ENCODE measurements around the gene TMEM184B.

Gene TMEM184B

DNA sequence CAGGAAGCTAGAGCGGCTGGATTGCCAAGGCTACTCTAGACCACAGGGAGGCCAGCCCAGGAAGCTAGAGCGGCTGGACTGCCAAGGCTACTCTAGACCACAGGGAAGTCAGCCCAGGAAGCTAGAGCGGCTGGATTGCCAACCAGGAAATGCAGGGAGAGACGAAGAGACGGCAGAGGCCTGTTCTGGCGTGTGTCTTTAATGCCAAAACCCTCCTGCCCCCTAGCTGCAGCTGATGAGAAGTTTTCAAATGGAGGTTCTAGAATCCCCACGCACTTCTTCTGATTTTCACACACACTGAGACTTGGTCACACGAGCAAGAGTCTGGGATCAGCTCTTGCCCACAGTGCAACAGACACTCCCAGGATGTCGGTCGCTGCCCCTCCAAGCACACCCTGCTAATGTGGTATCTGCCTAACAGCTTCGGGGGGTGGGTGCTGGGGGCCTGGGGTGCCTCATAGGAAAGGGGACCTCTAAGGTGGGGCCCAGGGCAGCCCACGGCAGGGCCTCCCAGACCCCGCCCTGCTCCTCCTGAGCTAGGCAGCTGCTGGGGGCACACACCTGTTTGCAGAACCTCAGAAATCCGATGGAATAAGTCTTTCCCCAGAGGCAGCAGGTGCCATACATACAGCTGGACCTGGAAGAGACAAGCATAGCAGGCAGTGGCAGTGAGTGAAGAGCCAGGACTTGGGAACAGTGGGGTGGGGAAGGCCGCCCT, 42.5 kb downstream of the TMEM184B start:
- no peak overlapping the region for H3K4me3 ChIP-seq (ENCODE audit: low read depth in 1 of 2, low read length in 2 of 2)
- no peaks in the 10 kb centered on the region for H3K9me3 ChIP-seq (ENCODE audit: control insufficient read depth in 1 of 2, low read length in 2 of 2)
- peaks cover 38 to 74% of the 10 kb centered on the region in 2 donors for H3K36me3 ChIP-seq (ENCODE audit: control insufficient read depth in 1 of 2, insufficient read depth in 2 of 2, low read length in 2 of 2)
- no peak overlapping the region for H3K27ac ChIP-seq (ENCODE audit: low read length)
- H3K4me1 ChIP-seq (ENCODE audit: control insufficient read depth in 1 of 2, insufficient read depth in 2 of 2, low read length in 2 of 2): peaks cover 6 to 11% of the 10 kb centered on the region in 2 donors
- H3K27me3 ChIP-seq (ENCODE audit: low read depth, low read length): no peaks in the 10 kb centered on the region

DNA sequence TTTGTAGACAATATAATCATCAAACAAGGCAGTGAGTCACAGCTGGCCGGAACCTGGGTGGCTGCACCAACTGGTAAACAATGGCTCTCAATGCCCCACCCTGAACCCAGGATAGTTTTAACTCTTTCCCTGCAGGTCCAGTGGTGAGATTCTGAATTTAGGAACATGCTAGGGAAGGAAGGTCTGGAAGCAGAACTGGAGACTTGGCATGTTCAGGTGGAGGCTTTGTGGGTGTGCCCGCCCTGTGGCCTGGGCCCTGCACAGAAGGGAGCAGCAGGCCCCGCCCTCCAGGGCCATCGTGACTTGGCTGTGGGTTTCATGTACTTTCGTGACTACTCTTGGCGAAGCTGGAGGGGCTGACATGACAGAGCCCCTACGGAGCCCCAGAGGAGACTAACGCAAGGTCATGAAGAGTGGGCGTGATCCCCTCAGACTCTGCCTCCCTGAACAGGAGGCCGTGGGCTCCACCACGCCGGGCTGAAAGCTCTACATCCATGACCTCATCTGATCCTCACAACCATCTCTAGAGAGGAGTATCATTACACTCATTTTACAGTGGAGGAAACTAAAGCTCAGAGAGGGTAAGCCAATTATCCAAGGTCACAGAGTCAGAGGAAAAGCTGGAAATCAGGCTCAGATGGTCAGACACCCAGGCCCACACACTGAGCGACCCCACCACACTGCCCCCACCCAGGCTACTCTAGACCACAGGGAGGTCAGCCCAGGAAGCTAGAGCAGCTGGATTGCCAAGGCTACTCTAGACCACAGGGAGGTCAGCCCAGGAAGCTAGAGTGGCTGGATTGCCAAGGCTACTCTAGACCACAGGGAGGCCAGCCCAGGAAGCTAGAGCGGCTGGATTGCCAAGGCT, 43.7 kb downstream of the TMEM184B start:
- no peaks in the 10 kb centered on the region for H3K27me3 ChIP-seq (ENCODE audit: low read depth, low read length)
- peak overlapping the region; percentile 72 for H3K27ac ChIP-seq (ENCODE audit: low read length)
- peaks cover 6 to 11% of the 10 kb centered on the region in 2 donors for H3K4me1 ChIP-seq (ENCODE audit: control insufficient read depth in 1 of 2, insufficient read depth in 2 of 2, low read length in 2 of 2)
- H3K9me3 ChIP-seq (ENCODE audit: control insufficient read depth in 1 of 2, low read length in 2 of 2): no peaks in the 10 kb centered on the region
- H3K4me3 ChIP-seq (ENCODE audit: low read depth in 1 of 2, low read length in 2 of 2): no peak overlapping the region
- peaks cover 35 to 76% of the 10 kb centered on the region in 2 donors for H3K36me3 ChIP-seq (ENCODE audit: control insufficient read depth in 1 of 2, insufficient read depth in 2 of 2, low read length in 2 of 2)

DNA sequence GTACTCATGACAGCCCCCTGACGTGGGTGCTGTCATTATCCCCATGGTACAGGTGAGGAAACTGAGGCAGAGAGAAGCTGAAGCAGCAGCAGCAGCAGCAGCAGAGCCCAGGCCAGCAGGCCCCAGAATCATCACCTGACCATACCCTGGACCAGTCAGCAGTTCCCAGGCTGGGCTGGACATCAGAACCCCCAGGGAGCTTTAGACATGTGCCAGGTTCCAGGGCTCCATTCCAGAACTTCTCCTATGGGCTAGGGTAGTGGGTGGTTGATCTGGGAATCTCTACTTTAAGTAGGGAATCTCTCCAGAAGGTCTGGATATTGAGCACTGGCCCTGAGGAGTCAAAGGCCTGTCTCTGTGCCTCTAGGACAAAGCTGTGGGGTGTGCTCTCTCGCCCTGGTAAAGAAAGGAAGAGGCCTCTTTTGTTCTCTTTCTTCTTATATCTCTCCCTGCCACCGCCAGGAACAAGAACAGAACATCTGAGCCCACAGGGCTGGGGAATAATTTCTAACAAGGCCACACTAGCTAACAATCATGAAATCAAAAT, 44.4 kb downstream of the TMEM184B start:
- Histone ChIP-seq H3K4me1 (ENCODE audit: control insufficient read depth in 1 of 2, insufficient read depth in 2 of 2, low read length in 2 of 2) (peaks cover 6 to 11% of the 10 kb centered on the region in 2 donors), H3K27ac (ENCODE audit: low read length) (no peak overlapping the region), H3K36me3 (ENCODE audit: control insufficient read depth in 1 of 2, insufficient read depth in 2 of 2, low read length in 2 of 2) (peaks cover 38 to 78% of the 10 kb centered on the region in 2 donors)

DNA sequence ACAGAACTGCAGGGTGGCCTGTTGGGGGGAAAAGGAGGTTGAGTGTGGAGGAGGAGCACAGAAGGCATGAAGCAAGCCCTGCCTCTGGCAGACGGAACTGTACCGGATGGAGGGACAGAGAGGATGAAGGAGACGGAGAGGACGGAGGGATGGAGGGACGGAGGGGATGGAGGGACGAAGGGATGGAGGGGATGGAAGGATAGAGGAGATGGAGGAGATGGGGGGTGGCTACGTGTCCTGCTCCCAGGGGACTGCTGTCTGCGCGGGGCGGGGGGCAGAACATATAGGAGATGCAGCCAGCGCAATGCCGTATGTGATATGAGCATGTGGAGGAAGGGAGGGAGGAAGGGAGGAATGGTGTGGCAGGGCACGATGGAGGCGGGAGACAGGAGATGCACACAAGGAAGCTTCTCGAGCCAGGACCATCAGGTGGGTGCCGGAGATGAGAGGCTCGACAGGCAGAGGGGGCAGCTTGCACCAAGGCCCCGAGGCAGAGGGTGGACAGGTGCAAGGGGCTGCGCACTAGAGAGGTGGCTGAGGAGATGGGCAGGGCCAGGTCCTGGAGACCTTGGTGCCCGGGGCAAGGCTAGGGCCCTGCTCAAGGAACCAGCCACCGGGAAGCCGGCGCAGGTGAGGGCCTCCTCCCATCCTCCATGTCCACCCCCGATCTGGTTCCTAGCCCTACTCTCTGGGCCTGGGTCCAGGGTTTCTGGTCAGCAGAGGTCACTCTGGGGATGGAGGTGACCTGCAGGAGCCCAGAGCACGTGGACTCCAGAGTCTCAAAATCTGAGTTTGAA, 45.8 kb downstream of the TMEM184B start:
- peaks cover 26 to 79% of the 10 kb centered on the region in 2 donors for H3K36me3 ChIP-seq (ENCODE audit: control insufficient read depth in 1 of 2, insufficient read depth in 2 of 2, low read length in 2 of 2)
- H3K4me1 ChIP-seq (ENCODE audit: control insufficient read depth in 1 of 2, insufficient read depth in 2 of 2, low read length in 2 of 2): peaks cover 6 to 11% of the 10 kb centered on the region in 2 donors

More for the DNA sequence above, 44.4 kb downstream of the TMEM184B start:
- no peaks in the 10 kb centered on the region for H3K9me3 ChIP-seq (ENCODE audit: control insufficient read depth in 1 of 2, low read length in 2 of 2)
- no peak overlapping the region for H3K4me3 ChIP-seq (ENCODE audit: low read depth in 1 of 2, low read length in 2 of 2)
- H3K27me3 ChIP-seq (ENCODE audit: low read depth, low read length): no peaks in the 10 kb centered on the region

DNA sequence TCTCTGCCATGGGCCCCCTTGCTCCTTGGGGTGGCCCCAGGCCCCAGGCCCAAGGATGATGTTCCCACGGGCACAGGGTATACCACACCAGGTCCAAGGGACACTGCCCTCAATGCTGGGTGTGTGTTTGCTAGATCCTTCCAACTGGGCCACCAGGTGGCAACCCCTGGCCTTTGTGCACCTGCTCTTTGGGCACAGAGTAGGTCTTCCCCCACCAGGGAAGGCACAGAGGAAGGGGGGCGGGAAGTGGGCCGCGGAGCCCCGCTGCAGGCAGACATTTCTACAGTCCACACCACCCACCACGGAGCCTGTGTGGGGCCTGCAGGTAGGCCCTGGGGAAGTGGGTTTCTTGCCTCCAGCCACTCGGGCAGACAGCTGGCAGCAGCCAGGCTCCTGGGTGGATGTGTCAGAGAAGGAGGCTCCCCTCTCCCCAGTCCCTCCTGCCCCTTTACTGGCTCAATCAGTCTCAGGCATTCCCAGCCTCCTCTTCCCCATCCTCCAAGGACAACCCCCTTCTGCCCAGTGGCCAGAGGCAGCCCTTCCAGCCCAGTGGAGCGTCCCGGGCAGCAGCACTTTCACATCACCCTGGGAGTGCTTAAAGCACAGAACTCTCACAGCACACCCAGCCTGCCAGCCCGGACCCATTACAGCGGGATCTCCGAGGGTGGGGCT, 49.4 kb downstream of the TMEM184B start:
- Histone ChIP-seq H3K36me3 (ENCODE audit: control insufficient read depth in 1 of 2, insufficient read depth in 2 of 2, low read length in 2 of 2) (peaks cover 23 to 76% of the 10 kb centered on the region in 2 donors), H3K27ac (ENCODE audit: low read length) (no peak overlapping the region), H3K27me3 (ENCODE audit: low read depth, low read length) (no peaks in the 10 kb centered on the region), H3K4me1 (ENCODE audit: control insufficient read depth in 1 of 2, insufficient read depth in 2 of 2, low read length in 2 of 2) (peaks cover 4 to 17% of the 10 kb centered on the region in 2 donors), H3K4me3 (ENCODE audit: low read depth in 1 of 2, low read length in 2 of 2) (no peak overlapping the region), H3K9me3 (ENCODE audit: control insufficient read depth in 1 of 2, low read length in 2 of 2) (no peaks in the 10 kb centered on the region)

More for the DNA sequence above, 45.8 kb downstream of the TMEM184B start:
- no peak overlapping the region for H3K27ac ChIP-seq (ENCODE audit: low read length)
- H3K27me3 ChIP-seq (ENCODE audit: low read depth, low read length): no peaks in the 10 kb centered on the region
- H3K4me3 ChIP-seq (ENCODE audit: low read depth in 1 of 2, low read length in 2 of 2): no peak overlapping the region
- no peaks in the 10 kb centered on the region for H3K9me3 ChIP-seq (ENCODE audit: control insufficient read depth in 1 of 2, low read length in 2 of 2)

DNA sequence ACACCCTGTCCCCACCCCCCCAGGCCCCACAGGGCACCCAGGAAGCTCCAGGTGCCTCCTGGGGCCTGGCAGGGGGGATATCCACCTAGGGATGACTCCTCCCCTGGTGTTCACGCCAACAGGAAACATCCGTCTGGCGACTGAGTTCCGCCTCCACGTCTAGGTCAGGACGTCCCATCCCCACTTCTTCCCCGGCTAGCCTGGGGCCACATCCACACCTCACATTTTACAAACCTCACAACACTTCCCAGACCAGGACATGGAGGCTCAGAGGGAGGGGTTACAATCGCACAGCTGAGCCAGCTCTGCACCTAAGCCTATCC, 50.1 kb downstream of the TMEM184B start:
- no peak overlapping the region for H3K27ac ChIP-seq (ENCODE audit: low read length)

DNA sequence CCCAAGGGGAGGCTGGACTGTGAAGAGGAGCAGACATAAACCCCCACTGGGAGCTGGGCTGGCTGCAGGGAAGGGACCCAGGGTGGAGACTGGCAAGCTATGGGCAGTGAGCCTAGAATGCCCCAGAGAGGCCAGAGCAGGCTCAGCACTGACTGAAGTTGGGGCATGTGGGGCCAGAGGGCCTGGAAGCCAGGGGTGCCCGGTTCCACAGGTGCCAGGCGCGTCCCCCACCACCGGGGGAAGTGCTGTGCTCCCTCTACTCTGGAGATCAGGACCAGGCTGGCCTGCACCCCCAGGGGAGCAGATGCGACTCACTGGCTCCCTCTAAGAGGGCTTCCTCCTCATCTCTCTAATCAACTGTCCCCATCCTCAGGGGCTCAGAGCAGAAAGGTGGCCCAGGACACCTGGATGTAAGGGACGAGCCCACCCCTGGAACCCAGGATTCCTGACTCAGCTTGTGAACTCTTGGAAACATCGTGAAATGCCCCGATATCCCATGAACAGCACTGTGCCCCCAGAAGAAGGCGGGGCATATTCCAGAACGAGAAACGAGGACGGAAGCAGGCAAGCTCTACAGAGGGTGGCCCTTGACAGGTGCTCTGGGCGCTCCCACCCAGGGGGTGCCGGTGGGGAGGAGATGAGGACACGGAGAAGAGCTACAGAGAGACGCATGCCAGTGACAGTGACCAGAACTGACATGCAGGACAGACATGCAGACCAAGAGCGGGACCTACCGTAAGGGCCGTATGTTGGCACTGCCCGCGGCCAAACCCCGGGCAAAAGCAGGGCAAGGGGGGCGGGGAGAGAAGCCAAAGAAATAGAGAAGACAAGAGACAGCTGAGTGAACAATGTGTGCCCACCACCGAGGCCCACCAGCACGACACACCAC, 50.7 kb downstream of the TMEM184B start:
- no peaks in the 10 kb centered on the region for H3K9me3 ChIP-seq (ENCODE audit: control insufficient read depth in 1 of 2, low read length in 2 of 2)
- H3K4me1 ChIP-seq (ENCODE audit: control insufficient read depth in 1 of 2, insufficient read depth in 2 of 2, low read length in 2 of 2): peaks cover 6 to 22% of the 10 kb centered on the region in 2 donors
- H3K36me3 ChIP-seq (ENCODE audit: control insufficient read depth in 1 of 2, insufficient read depth in 2 of 2, low read length in 2 of 2): peaks cover 23 to 64% of the 10 kb centered on the region in 2 donors
- H3K4me3 ChIP-seq (ENCODE audit: low read depth in 1 of 2, low read length in 2 of 2): no peak overlapping the region
- no peak overlapping the region for H3K27ac ChIP-seq (ENCODE audit: low read length)
- no peaks in the 10 kb centered on the region for H3K27me3 ChIP-seq (ENCODE audit: low read depth, low read length)

More for the DNA sequence above, 50.1 kb downstream of the TMEM184B start:
- Histone ChIP-seq H3K4me3 (ENCODE audit: low read depth in 1 of 2, low read length in 2 of 2) (no peak overlapping the region), H3K9me3 (ENCODE audit: control insufficient read depth in 1 of 2, low read length in 2 of 2) (no peaks in the 10 kb centered on the region), H3K4me1 (ENCODE audit: control insufficient read depth in 1 of 2, insufficient read depth in 2 of 2, low read length in 2 of 2) (peaks cover 6 to 21% of the 10 kb centered on the region in 2 donors), H3K36me3 (ENCODE audit: control insufficient read depth in 1 of 2, insufficient read depth in 2 of 2, low read length in 2 of 2) (peaks cover 23 to 70% of the 10 kb centered on the region in 2 donors), H3K27me3 (ENCODE audit: low read depth, low read length) (no peaks in the 10 kb centered on the region)

DNA sequence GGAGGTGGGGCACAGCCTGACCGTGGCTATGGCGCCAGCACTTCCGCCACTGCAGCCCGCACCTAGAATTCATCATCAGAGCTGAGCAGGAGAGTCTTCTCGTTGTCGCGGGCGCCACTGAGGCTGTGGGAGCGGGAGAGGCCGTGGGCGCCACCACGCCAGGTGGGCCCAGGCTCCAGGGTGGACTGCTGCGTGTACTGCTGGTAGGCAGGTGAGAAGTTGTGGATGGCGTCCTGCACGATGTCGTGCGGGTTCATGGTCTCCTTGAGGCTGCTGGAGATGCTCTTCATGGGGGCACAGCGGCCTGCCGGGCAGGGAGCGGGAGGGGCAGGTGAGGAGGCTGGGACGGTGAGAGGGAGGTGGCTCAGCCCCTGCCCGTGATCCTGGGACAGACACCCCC, 51.4 kb downstream of the TMEM184B start:
- H3K4me3 ChIP-seq (ENCODE audit: low read depth in 1 of 2, low read length in 2 of 2): no peak overlapping the region
- H3K27ac ChIP-seq (ENCODE audit: low read length): no peak overlapping the region
- H3K27me3 ChIP-seq (ENCODE audit: low read depth, low read length): no peaks in the 10 kb centered on the region
- peaks cover 19 to 56% of the 10 kb centered on the region in 2 donors for H3K36me3 ChIP-seq (ENCODE audit: control insufficient read depth in 1 of 2, insufficient read depth in 2 of 2, low read length in 2 of 2)
- peaks cover 6 to 22% of the 10 kb centered on the region in 2 donors for H3K4me1 ChIP-seq (ENCODE audit: control insufficient read depth in 1 of 2, insufficient read depth in 2 of 2, low read length in 2 of 2)
- H3K9me3 ChIP-seq (ENCODE audit: control insufficient read depth in 1 of 2, low read length in 2 of 2): no peaks in the 10 kb centered on the region

DNA sequence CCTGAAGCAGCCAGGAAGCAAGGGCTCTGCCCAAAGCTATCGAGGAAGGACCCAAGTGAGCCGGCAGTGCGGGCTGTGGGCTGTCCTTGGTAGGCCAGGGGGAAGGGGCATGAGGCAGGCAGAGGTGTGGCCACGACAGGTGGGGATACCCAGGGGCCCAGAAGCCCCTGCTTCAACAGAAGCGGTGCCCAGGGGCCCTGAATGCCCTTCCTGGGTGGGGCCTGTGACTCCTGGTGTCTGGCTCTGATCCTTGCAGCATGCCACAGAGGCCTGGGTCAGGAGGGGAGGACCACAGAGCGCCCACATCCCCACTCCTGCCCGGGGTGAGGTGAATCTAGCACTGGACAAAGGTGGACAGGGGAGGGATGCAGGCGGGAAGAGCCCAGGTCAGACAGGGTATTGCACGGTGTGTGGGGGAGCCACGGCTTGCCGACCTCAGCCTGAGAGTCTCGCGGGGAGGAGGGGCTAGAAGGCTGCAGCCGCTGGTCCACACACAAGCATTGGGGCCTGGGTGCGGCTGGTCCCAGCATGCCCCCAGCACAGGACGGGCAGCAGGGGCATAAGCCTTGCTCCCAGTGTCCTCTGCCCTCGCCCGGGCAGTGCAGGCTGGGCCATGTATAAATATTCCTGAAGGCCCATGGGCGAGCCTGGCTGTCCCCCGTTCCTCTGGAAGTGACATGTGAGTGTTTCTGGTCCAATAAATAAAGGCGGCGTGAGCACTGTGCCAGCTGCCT, 52.0 kb downstream of the TMEM184B start:
- H3K27me3 ChIP-seq (ENCODE audit: low read depth, low read length): no peaks in the 10 kb centered on the region
- H3K4me1 ChIP-seq (ENCODE audit: control insufficient read depth in 1 of 2, insufficient read depth in 2 of 2, low read length in 2 of 2): peaks cover 6 to 22% of the 10 kb centered on the region in 2 donors
- H3K27ac ChIP-seq (ENCODE audit: low read length): peak overlapping the region; percentile 77

More for the DNA sequence above, 52.0 kb downstream of the TMEM184B start:
- no peaks in the 10 kb centered on the region for H3K9me3 ChIP-seq (ENCODE audit: control insufficient read depth in 1 of 2, low read length in 2 of 2)
- H3K4me3 ChIP-seq (ENCODE audit: low read depth in 1 of 2, low read length in 2 of 2): no peak overlapping the region
- H3K36me3 ChIP-seq (ENCODE audit: control insufficient read depth in 1 of 2, insufficient read depth in 2 of 2, low read length in 2 of 2): peaks cover 19 to 52% of the 10 kb centered on the region in 2 donors

Data from muscle layer of duodenum (tissue), 2 donors.